Tibial nerve (tissue), 4 donors: Measurements from ENCODE around the gene PIEZO2. TPM values are rescaled to one million over a fixed set of nuclear protein-coding genes. Genes with fewer than 3 reads are reported as not detected.

ENCODE experiments used
- DNase-seq, 2 donors: peaks; one replicate each; pipeline ENCODE4 v3.0.0-alpha.2; 2019; ENCODE audit warnings: low spot score in 2 of 2
- H3K27ac ChIP-seq, 4 donors: fragments of 200-600 bp; sonication (generic) in 3 of 4; one replicate each; pipeline ENCODE4 v1.5.1; 2017 to 2019; ENCODE audit warnings: mild to moderate bottlenecking in 1 of 4
- H3K27me3 ChIP-seq, 2 donors: fragments of 200-600 bp; sonication (generic) in 1 of 2; one replicate each; pipeline versions ENCODE4 v1.5.1 to v1.6.0; 2017 to 2019
- H3K36me3 ChIP-seq, 3 donors: fragments of 200-600 bp; sonication (generic); one replicate each; pipeline ENCODE4 v1.5.1; 2018 to 2019
- H3K4me1 ChIP-seq, 4 donors: fragments of 200-600 bp; sonication (generic) in 3 of 4; one replicate each; pipeline ENCODE4 v1.5.1; 2017 to 2019
- H3K4me3 ChIP-seq, 4 donors: fragments of 200-600 bp; sonication (generic) in 3 of 4; one replicate each; pipeline ENCODE4 v1.5.1; 2017 to 2019; ENCODE audit warnings: mild to moderate bottlenecking in 1 of 4, moderate library complexity in 1 of 4
- H3K9me3 ChIP-seq, 4 donors: fragments of 200-600 bp; sonication (generic) in 3 of 4; one replicate each; pipeline ENCODE4 v1.5.1; 2017 to 2019
- CTCF ChIP-seq, 5 experiments: fragments of 200-600 bp in 3 of 5; fragments of 450-650 bp in 2 of 5; sonication (generic) in 3 of 5; IDR thresholded peaks; one replicate each; pipeline ENCODE4 v1.5.1; 2016 to 2019; ENCODE audit warnings: antibody characterized with exemption in 5 of 5, mild to moderate bottlenecking in 3 of 5, moderate library complexity in 2 of 5
- EP300 ChIP-seq, 2 donors: sonication (generic); formaldehyde crosslinking; IDR thresholded peaks; one replicate each; pipeline ENCODE4 v1.6.1; 2017; ENCODE audit warnings: antibody characterized with exemption in 2 of 2, mild to moderate bottlenecking in 1 of 2
- POLR2A ChIP-seq, 2 donors: fragments of 450-650 bp; IDR thresholded peaks; one replicate each; pipeline ENCODE4 v1.6.1; 2017; ENCODE audit warnings: antibody characterized with exemption in 2 of 2, mild to moderate bottlenecking in 2 of 2, moderate library complexity in 2 of 2
- WGBS, 2 donors: methylation state at CpG; one replicate each; pipeline ENCODE4 v1.1.5; 2018; 5-methylcytosine and 5-hydroxymethylcytosine counted together
- total RNA-seq, 4 donors: library from RNA; depleted of rRNA; stranded (reverse); fragments of >200 nt; gene quantifications; one replicate each; pipeline ENCODE4 v1.1.0, GENCODE V29; 2016

Gene PIEZO2
- total RNA-seq, 4 donors from 2014 or later: 17.0 to 27.7 (median 22.3) TPM

GRCh38 chr18:10759241-10759640 is 390.1 kb downstream of the PIEZO2 start:
- no peaks in the 10 kb centered on the region for H3K4me1 ChIP-seq
- H3K9me3 ChIP-seq: no peaks in the 10 kb centered on the region
- no peaks in the 10 kb centered on the region for H3K27me3 ChIP-seq
- no peak for TF ChIP-seq CTCF (IDR thresholded peaks at IDR 0.05)
- TF ChIP-seq EP300 (IDR thresholded peaks at IDR 0.05): no peak
- no peak for TF ChIP-seq POLR2A (IDR thresholded peaks at IDR 0.05)
- H3K4me3 ChIP-seq: no peak overlapping the region
- peaks cover 0 to 47% (median 0%) of the 10 kb centered on the region in 3 donors for H3K36me3 ChIP-seq
- DNase-seq: no peak
- WGBS, 2 donors: 81 to 86% methylated on average over 7 of the region's 7 CpGs
- H3K27ac ChIP-seq: no peak overlapping the region

- H3K4me3 ChIP-seq: no peak overlapping the region
These were observed 391.4 kb downstream of the PIEZO2 start for GRCh38 chr18:10757946-10758345.

GRCh38 chr18:10757349-10757748 is 392.0 kb downstream of the PIEZO2 start:
- no peak for DNase-seq
- peaks cover 0 to 41% (median 0%) of the 10 kb centered on the region in 3 donors for H3K36me3 ChIP-seq
- no peak overlapping the region for H3K4me3 ChIP-seq
- no peaks in the 10 kb centered on the region for H3K27me3 ChIP-seq
- H3K9me3 ChIP-seq: no peaks in the 10 kb centered on the region
- no peak overlapping the region for H3K27ac ChIP-seq
- H3K4me1 ChIP-seq: no peaks in the 10 kb centered on the region
- no peak for TF ChIP-seq POLR2A (IDR thresholded peaks at IDR 0.05)
- no peak for TF ChIP-seq CTCF (IDR thresholded peaks at IDR 0.05)
- TF ChIP-seq EP300 (IDR thresholded peaks at IDR 0.05): no peak

More at GRCh38 chr18:10757946-10758345, 391.4 kb downstream of the PIEZO2 start:
- DNase-seq: no peak
- Histone ChIP-seq H3K27ac (no peak overlapping the region), H3K36me3 (peaks cover 0 to 41% (median 0%) of the 10 kb centered on the region in 3 donors), H3K4me1 (no peaks in the 10 kb centered on the region), H3K9me3 (no peaks in the 10 kb centered on the region), H3K27me3 (no peaks in the 10 kb centered on the region)
- TF ChIP-seq CTCF (IDR thresholded peaks at IDR 0.05): no peak
- TF ChIP-seq POLR2A (IDR thresholded peaks at IDR 0.05): no peak
- TF ChIP-seq EP300 (IDR thresholded peaks at IDR 0.05): no peak
- WGBS, 2 donors: 90 to 96% methylated on average over 6 of the region's 6 CpGs

GRCh38 chr18:10755855-10756254 is 393.5 kb downstream of the PIEZO2 start:
- H3K27ac ChIP-seq: no peak overlapping the region
- H3K27me3 ChIP-seq: no peaks in the 10 kb centered on the region
- peaks cover 0 to 41% (median 0%) of the 10 kb centered on the region in 3 donors for H3K36me3 ChIP-seq
- no peak for DNase-seq
- WGBS, 2 donors: 92 to 93% methylated on average over 1 of the region's 1 CpG
- no peaks in the 10 kb centered on the region for H3K9me3 ChIP-seq
- TF ChIP-seq EP300 (IDR thresholded peaks at IDR 0.05) (no peak), POLR2A (IDR thresholded peaks at IDR 0.05) (no peak), CTCF (IDR thresholded peaks at IDR 0.05) (no peak)
- H3K4me3 ChIP-seq: no peak overlapping the region
- peaks cover 0 to 4% (median 0%) of the 10 kb centered on the region in 4 donors for H3K4me1 ChIP-seq

GRCh38 chr18:10754128-10754527 is 395.2 kb downstream of the PIEZO2 start:
- no peak for TF ChIP-seq CTCF (IDR thresholded peaks at IDR 0.05)
- no peak for TF ChIP-seq POLR2A (IDR thresholded peaks at IDR 0.05)
- no peak for TF ChIP-seq EP300 (IDR thresholded peaks at IDR 0.05)
- no peak for DNase-seq
- peaks cover 0 to 35% (median 0%) of the 10 kb centered on the region in 3 donors for H3K36me3 ChIP-seq
- no peaks in the 10 kb centered on the region for H3K27me3 ChIP-seq
- no peak overlapping the region for H3K27ac ChIP-seq
- H3K9me3 ChIP-seq: no peaks in the 10 kb centered on the region
- H3K4me1 ChIP-seq: peaks cover 0 to 14% (median 0%) of the 10 kb centered on the region in 4 donors
- no peak overlapping the region for H3K4me3 ChIP-seq
- WGBS, 2 donors: 93 to 94% methylated on average over 4 of the region's 4 CpGs
